Measurements from ENCODE around the gene SLC43A3.
"Not testable (repeated sequence)": the region's sequence is repeated elsewhere in the genome, so short reads cannot be mapped to it uniquely, and the experiment has no call there.

The SLC43A3 gene

DNA sequence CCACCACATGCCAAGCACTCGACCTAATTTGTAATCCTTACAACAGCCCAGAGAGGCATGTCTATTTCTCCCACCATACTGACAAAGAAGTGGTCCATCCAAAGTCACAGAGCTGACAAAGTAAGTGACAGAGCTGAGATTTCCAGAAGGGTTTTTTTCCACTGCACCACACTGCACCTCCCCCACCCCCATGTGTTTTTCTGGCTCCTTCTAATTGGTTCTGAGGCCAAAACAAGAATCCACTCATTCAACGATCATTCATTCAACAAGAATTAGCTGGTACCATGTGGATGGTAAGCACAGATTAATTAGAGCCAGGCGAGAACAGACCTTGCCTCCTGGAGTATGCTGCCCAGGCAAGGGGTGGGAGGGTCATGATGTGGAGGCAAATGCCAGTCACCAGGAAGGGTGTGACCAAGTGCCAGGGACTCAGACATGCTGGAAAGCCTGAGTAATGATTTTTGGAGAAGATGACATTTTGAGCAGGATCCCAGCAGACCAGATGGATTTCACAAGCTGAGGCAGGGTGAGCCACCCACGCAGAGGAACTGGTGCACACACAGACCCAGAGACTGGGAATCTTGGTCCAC, 21.6 kb downstream of the SLC43A3 start:
- no peak for DNase-seq (ENCODE audit: low read depth)

DNA sequence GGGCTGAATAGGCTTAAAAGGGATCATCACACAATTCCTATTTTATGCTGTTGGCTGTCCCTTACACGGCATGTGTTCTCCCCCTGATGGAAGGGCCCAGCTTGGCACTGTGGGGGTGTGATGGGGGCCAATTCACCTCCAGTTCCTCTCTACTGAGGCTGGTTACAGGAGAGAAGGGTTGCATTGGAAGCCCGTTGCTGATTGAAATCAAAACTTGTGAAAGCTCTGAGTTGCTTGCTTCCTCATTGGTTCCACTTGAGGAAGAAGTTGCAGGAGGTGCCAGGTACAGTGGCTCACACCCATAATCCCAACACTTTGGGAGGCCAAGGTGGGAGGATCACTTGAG, 23.1 kb downstream of the SLC43A3 start:
- no peak for DNase-seq (ENCODE audit: low read depth)

DNA sequence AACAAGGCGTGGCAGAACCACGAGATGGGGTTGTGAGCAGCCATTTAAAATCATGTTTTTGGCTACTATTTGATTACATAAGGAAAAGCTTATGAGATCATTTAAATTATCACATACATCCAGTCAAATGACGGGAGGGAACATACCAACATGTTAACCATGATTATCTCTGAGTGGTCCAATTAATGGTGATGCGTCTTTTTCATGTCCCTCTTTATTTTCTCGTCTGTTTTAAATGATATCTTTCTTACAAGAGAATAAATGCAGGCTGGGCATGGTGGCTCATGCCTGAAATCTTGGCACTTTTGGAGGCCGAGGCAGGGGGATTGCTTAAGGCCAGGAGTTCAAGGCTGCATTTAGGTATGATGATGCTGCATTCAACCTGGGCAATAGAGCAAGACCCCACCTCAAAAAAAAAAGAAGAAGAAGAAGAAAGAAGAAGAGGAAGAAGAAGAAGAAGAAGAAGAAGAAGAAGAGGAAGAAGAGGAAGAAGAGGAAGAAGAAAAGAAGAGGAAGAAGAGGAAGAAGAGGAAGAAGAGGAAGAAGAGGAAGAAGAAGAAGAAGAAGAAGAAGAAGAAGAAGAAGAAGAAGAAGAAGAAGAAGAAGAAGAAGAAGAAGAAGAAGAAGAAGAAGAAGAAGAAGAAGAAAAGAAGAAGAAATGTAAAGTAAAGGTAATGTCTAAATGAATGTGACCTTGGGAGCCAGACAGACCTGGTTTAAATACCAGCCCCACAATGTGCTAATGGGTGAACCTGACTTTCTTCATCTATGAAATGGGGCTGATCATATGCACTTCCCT, 23.7 kb downstream of the SLC43A3 start:
- DNase-seq (ENCODE audit: low read depth) = not testable (repeated sequence)

DNA sequence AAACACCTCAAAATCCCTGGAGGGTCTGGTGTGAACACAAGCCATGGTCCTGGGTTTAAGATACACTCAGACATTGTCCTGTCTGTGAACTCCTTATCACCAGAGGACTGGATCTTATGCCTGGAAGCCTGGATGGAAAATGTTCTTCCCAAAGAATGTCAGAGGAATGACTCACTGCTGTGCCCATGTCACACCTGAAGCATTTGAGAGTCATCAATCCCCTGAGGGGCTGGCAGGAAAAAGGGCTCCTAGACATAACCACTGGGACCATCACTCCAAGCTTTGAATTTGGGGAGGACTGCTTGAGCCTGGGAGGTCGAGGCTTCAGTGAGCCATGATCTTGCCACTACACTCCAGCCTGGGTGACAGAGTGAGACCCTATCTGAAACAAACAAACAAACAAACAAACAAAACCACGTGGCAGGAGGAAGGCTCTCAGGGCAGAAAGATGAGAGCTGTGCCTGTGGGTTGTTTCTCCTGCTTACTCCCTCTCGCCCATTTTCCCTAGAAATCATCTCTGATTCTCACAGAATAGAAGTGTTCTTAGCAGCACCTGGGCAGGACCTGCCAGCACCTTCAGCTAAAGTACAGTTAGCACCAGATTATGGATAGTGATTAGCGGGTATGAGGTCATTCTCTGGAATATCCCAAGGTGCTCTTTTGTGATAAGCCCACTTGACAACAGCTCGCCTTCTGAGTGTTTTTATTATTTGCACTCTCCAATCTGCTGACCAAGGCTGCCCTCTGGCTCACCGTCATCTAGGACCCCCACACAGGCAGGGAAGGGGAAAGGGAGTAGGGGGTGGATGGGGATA, 24.5 kb downstream of the SLC43A3 start:
- DNase-seq (ENCODE audit: low read depth) = no peak

DNA sequence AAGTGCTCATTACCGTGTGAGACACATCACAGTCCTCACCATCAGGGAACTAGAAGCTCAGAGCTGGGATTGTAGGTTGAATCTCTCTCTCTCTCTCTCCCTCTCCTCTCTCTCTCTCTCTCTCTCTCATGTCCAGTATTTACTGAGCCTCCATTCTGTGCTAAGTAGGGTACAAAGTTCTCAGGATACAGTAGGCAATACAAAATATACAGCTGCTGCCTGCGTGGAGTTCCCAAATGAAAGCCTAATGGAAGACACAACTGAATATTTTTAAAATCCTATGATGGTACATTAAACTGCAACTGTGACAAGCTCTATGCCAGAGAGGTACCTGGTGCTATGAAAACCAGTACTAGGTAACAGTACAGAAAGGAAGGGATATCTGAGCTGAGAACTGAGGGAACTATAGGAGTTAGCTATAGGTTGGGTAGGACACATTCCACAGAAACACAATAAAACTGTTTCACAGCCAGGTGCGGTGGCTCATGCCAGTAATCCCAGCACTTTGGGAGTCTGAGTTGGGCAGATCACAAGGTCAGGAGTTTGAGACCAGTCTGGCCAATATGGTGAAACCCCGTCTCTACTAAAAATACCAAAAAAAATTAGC, 26.8 kb downstream of the SLC43A3 start:
- DNase-seq (ENCODE audit: low read depth) = no peak

DNA sequence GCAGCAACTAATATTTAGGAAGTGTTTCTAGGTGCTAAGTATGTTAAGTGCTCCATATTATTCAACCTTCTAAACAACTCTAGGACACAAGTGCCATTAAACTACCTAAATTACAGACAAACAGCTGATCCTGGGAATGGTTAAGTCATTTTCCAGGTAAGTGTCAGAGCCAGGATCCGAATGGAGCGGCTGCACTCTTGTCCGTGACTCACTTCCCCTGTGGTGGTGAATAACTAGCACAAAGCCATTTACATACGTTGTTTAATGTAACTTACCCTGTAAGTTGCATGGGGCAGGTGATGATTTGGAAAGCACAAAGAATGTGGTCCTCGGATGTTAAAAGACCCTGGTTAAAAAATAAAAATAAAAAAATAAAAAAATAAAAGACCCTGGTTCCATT, 27.7 kb downstream of the SLC43A3 start:
- DNase-seq (ENCODE audit: low read depth) = no peak

DNA sequence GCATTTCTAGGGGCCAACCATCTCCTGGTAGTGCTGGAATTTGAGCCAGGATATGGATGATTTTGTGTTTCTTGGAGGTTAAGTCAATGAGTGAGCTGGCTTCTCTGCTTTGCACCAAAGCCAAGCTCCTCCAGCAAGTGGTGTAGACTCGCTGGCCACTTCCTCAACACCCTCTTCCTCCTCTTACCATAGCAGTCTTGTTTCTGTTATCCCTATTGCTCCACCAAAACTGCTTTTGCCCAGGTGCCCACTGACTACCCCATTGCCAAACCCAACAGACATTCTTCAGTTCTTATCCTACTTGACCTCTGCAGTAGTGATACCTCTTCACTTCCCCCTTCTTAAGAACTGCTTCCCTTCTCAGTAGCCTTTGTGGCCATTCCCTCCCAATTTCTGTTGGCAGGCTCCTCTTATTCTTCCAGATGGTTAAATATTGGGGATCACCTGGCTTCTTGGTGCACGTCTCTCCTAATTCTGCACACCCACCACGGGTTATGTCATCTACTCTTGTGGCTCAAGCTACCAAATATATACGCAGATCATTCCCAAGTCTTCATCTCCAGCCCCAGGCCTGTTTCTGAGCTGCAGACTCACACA, 29.4 kb downstream of the SLC43A3 start:
- DNase-seq (ENCODE audit: low read depth) = no peak

DNA sequence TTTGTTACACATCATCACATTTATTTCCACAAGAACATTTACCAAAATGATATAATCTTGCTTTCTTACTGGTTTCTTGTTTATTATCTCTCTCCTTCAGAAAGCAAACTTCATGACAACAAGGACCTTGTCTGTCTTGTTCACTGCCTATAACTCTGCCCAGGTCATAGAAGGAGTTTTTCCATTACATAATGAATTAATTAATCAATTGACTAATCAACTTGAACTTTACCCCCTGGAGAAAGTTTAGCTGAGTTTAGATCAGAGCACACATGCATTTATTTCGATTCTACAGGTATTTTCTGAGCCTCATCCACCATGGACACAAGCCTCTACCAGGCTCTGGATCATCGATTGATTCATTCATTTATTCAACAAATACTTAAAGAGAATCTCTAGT, 30.2 kb downstream of the SLC43A3 start:
- no peak for DNase-seq (ENCODE audit: low read depth)

DNA sequence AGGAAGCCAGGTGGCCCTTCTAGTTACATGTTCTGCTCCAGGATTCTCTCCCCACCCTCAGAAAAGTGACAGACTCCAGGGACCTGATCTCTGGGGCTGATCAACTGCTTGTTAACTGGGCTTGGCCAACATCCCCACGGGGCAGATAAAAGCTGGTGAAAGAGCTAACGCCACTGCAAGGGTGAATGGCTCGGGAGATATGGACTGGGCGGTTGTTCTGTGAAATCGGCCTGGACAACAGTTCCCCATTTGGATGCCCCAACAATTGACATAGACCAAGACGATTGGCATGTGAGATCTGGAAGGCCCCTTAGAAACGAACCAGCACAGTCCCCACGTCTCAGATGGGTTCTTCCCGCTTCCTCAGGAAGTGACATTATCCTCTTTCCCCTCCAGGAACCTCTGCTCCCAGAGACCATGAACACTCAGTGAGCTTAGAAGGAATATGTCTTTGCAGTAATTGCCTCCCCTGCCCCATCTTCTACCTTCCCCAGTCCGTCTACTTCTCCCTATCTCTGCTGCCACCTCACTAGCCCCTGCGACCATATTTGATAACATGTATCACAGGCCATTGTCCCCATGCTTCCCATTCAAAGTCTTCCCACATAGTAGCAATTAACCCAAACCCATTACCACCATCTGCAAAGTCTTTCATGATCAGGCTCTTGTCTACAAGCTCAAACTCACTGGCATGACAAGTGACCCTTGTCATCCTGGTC, 30.9 kb downstream of the SLC43A3 start:
- no peak for DNase-seq (ENCODE audit: low read depth)

DNA sequence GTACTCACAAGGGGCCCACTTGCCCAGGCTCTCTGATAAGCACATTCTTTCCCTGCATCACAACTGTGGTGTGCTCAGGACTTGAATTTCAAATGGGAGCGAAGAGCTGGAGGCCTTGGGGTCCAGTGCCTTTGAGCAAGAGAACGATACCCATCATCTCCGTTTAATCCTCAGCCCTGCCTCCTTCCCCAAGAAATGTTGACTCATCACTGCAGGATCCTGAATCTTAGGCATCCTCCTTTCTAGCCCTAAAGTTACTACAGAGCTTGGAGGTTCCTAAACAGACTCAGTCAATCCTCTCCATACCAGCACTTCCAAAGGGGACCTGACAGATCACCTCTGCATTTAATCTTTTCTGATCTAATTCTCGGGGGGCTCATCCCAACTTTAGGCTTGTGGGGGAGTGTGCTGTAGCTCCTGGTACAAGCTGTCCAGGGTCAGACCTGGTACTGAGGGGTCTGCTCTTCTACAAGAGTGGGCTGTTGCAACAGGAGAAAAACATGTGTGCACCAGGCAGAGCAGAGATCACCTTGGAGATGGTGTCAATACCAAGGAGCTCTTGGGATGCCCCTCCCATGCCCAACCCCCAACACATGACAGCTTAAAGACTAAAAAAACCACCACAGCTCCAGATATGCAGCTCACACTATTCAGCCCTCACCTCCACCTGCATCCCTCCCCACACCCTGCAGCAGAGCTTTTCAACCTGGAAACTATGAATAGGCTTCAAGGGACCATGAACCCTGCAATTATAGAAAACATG, 32.5 kb downstream of the SLC43A3 start:
- DNase-seq (ENCODE audit: low read depth) = no peak

DNA sequence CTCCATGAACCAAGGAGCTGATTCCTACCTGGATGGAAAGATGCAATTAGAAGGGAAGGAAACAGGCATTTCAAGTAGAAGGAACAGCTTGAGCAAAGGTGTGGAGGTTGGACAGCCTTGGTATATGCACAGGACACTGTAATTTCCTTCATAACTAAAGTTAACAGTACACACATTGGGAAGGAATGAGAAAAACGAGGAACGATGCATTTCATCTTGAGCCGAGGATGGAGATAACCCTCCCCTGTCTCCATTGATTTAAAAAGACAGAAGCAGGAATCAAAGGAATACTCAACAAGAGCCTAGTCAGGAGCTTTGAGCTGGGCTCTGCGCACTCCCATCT, 34.2 kb downstream of the SLC43A3 start:
- no peak for DNase-seq (ENCODE audit: low read depth)

DNA sequence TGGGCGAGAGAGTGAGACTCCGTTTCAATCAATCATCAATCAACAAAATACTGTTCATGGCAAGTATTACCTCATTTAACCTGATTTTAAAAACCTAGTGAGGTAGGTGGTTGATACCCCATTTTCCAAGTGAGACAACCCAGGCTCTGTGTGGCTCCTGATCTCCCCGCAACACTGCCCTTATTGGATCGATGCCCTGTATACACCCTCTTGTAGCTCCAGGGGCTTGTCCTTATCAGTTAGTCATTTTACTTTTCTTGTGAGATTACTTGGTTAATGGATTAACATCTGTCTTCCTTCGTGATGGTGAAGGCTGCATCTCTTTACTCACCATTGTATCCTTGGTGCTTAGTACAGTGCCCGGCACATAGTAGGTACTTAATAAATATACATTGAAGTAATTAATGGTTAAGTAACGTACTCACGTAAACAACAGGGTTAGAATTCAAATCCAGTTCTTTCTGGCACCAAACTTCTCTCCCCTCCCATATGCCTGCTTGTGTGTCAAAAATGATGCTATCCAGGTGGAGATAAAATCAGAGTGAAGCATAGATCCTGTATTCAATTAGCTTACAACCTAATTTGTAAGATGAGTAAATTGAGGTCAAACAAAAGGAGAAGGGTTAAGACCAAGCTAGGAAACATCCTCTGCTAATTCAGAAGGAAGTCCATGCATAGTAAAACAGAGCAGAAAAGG, 34.7 kb downstream of the SLC43A3 start:
- DNase-seq (ENCODE audit: low read depth) = no peak

DNA sequence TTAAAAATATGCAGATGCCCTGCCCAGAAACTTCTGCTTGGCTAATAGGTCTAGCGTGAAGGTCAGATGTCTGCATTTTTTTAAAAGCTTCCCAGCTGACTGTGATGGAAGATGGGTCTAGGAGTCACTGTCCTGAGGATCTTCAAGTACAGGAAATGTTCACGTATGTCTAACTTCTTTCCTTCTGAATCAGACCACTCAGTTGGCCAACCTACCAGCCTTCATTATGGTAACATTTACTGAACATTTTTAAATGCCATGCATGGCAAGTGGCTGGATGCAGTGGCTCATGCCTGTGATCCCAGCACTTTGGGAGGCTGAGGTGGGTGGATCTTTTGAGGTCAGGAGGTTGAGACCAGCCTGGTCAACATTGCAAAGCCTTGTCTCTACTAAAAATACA, 35.4 kb downstream of the SLC43A3 start:
- DNase-seq (ENCODE audit: low read depth) = no peak

DNA sequence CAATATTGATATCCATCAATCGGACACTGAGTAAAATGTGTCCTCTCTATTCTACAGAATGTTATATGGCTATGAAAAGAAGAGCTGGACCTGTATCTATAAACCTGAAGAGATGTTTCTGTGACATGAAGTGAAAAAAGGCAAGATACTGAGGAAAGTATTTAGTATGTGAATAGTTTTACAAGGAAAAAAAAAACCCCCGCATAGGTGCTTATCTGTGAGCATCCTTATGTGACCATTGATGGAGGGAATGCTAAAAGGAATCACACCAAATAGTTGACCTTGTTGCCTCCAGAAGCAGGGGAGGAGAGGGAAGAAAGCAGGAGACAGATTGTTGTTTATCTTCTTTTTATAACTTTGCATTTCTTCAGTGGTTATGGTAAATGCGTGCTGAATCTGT, 35.8 kb downstream of the SLC43A3 start:
- no peak for DNase-seq (ENCODE audit: low read depth)

DNA sequence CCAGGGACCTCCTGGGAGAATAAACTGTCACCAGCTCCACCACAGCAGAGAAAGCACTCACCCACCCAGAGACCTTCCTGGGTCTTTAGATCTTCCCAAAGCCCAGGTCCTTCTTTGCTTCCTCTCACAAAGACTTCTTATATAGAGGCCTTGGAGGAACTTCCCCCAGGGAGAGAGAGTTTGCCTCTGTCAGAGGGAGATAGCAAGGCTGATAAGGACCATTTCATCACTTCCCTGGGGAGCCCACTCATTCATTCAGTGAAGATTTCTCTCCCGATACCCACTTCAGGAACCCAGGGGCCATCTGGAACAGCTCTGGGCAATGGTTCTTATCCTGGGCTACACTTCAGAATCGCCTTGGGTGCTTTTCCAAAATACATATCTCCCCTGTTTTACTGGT, 36.4 kb downstream of the SLC43A3 start, which contains the start of gene PRG2:
PRG2 (minus strand) TSS at position 116 of the 400 bp plus-strand sequence. CDS start 706 bp downstream, outside the sequence.
- DNase-seq (ENCODE audit: low read depth) = no peak

DNA sequence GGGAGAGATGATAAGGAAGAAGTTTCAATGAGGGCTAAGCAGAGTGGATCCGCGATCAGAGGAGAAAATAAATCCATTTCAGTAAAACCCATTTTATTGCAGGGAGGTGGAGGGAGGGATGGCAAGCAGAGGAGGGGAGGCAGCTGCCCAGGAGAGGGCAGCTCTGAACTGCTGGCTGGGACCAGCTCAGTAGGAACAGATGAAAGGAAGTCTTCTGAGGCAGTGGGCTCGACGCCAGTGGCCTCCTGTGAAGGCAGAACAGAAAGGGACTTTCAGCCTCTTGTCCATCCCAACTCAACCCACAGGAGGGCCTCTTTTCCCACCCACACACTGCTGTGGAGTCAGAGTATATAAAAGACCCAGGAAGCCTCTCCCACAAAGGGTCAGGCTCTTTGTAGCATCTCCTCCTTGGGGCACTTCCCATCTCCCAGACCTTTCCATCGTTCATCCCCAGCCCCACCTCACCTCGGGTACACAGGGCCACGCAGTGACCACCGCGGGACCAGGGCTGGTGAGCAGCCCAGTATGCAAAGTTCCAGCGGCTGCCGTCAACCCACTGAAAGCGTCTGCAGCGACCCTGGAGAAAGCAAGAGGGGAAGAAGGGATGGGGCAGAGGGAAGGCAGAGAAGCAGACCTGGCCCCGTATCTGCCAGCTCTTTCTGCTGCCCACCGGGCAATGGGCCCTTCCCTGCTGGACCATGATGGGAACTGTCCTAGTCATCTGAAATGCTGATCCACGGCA, 39.5 kb downstream of the SLC43A3 start:
- no peak for DNase-seq (ENCODE audit: low read depth)

DNA sequence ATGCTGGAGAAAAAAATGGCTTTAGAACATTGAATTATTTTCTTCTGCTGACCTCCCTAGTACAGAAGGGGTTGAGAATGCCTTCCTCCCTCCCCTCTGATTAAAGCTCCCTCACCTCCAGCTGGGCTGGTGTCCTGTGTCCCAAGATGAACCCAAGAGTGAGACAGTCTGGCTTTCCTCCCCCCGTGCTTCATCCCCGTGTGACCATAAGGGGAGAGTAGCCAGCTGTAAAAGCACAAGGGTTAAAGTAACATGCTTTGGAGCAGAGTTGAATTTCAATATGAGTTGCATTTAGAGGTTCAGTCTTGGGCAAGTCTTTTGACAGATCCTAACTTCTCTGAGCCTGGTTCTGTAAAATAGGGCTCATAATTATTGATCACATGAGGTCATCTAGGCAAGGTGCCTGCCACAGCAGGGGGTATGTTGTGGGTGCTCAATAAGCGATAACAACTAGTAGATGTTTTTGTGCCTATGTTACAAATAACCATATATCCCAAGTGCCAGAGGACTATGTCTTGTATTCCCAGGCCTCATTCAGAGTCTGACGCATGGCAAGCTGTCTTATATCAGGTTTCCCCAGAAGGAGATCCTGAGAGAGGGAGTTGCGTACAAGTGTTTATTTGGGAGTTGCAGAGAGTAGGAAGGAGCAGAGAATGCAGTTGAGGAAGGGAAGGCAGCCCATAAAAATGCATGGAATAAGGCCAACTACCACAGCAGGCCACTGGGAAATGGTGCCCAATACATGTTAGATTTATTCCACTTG, 40.6 kb downstream of the SLC43A3 start:
- no peak for DNase-seq (ENCODE audit: low read depth)

DNA sequence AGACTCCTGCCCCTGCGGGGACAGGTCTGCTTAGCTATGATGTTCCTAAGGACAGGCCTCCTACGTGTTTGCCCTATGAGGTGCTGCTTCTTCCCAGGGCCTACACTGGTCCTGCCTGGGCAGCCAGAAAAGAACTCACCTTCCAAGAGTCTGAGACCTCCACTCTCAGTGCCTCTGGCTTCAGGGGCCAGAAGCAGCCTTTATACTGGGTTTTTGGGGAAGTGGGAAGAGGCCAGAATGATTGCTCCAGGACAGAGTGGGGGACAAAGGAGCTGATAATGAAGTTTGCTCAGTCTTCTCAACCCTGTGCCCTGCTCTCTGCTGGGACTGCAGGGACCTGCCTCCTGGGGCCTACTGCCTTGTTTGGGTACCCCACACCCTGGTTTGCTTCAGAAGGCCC, 45.9 kb downstream of the SLC43A3 start, which contains the start of gene PRG3:
PRG3 (minus strand) TSS at position 176 of the 400 bp plus-strand sequence. CDS start 442 bp downstream, outside the sequence.
- DNase-seq (ENCODE audit: low read depth) = no peak

DNA sequence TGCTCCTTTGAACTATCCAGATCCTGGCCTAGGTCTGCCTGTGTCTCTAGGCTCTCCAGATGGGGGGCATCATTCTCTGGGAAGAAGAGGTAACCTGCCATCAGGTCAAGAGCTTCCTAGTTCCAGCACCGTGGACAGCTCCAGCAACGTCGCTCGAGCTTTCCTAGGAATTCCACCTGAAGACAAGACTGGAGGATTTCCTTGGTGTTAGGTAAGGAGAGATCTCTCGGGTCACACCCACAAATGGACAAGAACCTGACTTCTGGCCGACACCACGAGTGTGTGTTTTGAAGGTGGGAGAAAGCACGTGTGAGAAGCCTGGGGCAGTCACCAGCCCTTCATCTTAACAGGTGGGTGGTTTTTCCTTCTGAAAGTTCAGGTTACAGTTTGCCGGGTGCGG, 47.2 kb downstream of the SLC43A3 start:
- no peak for DNase-seq (ENCODE audit: low read depth)

Measured in activated gamma-delta T cell treated with anti-CD3 and anti-CD28 coated beads, Interleukin-2, amount 50 U/mL, for 16 hours (primary cell).